Kidney tubule cell (primary cell): ENCODE measurements around the gene GAB2.

Experiments
- DNase-seq: peaks from one replicate; pipeline ENCODE4 v3.0.0-alpha.2; 2018; ENCODE audit warnings: low spot score

The GAB2 gene

DNA sequence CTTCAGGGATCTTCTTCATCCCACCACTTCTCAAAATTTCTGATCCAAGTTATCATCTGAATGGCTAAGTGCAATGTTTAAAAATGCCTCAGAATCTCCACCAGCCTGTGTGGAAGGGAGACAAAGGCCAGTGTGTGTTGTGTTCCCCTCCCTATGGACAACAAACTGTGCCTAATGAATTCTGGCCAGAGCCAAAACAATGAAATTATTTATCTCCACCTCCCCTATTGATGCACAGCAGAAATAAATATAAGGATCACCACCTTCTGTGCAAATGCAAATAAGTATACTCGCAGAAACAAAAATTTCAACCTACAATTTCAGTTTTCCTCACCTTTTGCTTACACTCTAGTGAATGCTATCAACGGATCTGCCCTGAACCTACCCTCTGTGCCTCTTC lies 75.8 kb downstream of the GAB2 start:
- DNase-seq = no peak

DNA sequence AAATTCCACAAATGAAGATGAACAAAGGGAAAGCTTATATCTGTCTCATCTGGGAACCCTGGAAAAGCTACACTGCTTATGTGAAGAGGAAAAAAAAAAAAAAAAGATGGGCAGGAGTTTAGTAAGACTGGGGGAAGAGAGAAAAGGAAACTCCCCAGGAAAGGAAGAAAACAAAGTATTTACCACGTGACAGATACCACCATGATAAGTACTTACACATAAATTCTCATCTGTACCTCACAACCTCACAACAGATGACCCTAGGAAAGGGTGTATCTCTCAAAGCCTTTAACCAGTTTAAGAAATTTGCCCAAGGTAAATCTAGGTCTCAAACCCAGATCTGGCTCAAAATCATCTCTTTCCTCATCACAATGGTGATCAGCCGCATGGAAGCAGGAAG lies 77.1 kb downstream of the GAB2 start:
- DNase-seq = no peak

DNA sequence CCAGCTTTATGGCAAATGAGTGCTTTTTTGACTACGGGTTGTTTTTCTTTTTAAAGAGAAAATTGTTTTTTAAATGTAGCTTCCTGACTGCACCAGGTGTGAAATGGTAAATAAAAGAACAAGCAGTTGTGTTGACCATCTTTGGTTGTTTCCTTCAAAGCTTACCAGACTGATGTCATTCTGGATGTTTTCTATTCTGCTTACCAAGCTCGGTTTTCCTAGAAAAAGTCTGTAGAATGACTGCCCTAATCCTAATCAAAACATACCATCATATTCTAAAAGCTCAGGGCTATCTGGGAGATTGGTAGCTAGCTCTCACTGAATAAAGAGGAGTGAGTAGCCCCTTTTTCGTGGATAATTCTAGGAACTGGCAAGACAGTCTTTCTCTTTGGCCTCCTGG lies 77.7 kb downstream of the GAB2 start:
- DNase-seq = no peak

DNA sequence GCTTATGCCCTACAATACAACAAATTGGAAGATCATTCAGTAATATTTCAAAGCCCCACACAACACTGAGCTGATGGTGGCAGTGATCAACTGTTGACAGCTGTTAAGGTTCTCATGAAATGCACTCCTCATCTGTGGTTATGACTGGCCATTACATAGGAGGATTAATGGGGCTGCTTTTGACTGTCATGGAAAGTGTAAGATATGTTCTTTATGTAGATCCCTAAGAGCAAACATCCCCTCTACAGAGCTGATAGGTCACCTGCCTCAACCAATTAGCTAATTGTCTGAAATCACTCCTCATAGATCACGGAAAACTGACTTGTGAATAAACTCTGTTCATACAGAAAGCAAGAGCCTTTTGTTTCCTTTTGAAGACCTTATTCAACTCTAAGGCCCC lies 78.1 kb downstream of the GAB2 start:
- no peak for DNase-seq

DNA sequence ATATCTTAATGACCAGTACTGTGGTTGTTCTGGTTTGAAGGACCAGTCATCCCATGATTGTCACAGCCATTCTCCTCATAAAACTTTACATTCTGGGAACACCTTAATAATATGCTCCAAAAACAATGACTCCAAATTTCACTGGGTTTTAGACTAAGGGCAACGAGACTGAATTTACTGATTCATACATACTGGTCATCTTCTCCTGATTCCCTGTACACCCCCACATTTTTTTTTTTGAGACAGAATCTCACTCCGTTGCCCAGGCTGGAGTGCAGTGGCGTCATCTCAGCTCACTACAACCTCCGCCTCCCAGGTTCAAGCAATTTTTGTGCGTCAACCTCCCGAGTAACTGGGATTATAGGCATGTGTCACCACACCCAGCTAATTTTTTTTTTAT lies 78.9 kb downstream of the GAB2 start:
- DNase-seq = no peak

DNA sequence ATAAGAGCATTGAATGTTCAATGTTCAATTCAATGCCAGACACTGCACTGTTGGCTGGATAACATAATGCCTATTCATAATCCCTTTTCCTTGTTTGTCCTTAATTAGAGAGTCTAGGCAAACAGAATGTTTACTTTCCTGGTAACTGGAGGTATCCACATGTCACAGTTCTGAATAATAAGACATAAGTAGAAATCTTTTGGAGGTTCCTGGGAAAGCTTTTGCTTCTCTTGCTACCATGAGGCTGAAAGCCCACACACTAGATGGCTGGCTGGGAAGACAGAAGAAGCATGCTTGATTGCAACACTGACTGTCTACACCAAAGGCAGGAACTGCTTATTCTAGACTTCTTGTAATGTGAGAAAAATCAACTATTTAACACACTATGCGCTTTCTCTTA lies 79.5 kb downstream of the GAB2 start:
- no peak for DNase-seq

DNA sequence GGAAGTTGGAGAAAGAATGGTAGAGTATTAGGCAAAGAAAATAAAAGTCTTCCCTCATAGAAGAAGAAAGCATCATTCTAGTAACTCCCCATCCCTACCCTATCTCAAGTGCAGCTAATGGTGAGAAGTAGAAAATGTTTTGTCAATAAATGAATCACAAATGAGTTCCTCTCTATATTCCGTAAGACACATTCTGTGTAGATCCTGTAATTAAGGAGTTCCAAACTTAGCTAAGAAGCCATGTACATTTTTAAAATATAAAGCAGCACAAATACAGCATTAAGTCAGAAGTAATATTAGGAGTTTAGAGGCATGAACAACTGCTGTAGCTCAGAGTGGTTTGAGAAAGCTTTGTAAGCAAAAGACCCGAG lies 80.1 kb downstream of the GAB2 start:
- DNase-seq = no peak

DNA sequence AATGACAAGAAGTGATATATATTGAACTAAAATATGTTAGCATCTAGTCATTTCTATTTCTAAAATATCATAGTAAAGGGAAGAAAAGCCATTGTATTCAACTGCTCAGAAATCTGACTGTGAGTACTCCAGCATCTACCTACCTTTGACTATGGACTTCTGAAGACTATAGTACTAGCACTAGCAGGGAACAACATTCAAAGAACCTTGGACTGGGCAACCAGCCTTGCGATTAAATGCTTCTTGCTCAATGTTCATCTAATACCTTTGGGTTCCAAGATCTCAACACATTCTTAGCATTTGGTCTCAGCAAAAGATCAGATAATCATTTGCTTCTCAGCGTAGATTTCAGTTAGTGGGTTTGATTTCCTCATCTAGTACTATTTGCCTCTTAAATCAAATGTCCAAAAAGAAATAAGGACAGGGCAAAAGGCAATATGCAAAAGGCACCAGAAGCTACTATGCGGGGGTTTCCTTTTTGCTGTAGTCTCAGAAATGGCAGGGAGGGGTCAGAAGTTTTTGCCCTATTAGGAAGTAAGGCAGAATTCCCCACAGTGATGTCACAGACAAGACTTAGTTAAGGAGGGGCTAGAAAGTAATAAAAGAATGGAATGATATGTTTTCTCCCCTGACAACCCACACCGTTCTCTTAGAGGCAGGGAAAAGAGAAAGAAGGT lies 80.6 kb downstream of the GAB2 start:
- DNase-seq = no peak

DNA sequence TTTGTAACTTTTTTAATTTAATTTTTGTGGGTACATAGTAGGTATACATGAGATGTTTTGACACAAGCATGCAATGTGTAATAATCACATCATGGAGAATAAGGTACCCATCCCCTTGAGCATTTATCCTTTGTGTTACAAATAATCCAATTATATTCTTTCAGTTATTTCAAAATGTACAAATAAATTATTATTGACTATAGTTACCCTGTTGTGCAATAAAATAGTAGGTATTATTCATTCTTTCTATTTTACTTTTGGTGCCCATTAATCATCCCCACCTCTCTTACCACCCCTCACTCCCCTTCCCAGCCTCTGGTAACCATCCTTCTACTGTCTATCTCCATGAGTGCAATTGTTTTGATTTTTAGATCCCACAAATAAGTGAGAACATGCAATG lies 83.5 kb downstream of the GAB2 start:
- DNase-seq = no peak

DNA sequence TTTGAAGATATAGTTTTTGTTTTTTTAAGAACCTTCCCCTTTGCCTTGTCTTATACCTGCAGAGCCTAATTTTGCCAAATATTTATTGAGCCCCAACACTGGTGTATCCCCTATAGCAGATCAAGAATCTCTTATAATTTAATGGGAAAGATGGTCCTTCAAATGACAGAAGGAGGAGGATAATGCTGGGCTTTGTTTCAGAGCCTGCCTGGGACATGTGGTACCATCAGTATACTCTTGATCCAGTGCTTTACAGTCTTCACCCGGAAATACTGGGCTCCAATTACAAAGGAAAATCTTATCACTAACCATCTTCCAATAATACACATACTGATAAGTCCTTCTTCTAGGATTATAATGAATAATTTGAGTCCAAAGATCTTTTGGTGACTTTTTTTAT lies 84.7 kb downstream of the GAB2 start:
- no peak for DNase-seq

DNA sequence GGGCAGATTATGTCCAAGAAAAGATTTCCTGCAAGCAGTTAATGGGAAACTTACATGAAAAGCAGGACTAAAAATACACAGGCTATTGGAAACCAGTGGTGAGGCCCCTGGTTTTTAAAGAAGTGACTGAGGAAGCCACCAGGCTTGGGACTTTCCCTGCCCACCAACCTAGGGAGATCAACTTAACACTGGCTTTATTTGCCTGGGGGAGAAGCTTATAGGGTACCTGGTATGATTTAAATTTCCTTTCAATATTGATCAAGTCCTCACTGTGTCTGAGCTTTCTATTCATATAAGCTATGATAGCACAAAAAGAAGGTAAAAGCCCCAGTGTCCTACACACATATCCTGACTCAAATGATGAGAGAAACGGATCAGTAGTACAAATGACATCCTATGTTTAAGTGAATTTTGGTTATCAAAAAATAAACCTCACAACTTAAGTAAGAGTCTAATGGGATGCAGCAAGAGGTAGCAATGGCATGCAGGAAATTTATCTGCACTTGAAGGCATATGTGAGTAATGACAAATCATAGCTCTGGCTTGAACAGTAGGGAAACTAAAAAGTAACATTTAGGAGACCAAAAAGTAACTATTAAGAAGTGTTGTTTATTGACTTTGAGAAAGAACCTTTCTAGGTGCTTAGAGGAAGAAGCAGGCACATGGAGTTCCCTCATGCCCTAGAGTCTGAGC lies 85.3 kb downstream of the GAB2 start:
- DNase-seq = no peak

DNA sequence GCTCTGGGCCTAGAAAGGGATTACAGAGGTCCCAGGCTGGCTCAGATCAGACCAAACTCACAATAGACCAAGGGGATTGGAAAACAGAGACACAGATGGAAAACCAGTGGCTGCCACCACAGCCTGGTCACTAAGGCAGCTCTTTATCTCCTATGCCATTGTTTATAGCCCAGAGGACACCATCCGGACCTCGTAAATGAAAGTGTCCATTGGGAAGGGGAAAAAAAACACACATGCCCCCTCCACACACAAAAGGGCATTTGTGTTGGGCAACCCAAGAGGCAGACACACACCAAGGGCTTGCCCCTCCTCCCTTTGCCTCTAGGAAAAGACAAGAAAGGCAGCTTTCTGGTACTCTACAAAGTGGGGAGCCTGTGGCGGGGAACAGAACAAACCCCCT lies 85.9 kb downstream of the GAB2 start:
- DNase-seq = no peak

DNA sequence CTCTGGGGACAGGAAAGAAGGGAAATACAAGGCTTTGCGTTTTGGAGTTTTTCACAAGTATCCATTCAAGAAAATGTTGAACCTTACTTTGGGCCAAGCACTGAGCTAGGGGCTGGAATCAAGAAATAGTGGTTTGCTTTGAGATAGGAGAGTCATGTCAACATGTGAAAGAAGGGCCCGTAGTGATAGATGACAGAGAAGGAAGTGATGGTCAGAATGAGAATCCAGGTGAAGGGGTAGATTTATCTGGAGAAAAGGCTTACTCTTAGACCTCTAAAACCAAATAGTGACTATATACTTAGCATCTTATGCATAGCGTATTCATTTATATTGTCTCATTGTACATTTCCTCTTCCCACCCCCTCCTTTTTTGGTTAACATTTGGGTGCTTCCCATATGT lies 87.3 kb downstream of the GAB2 start:
- DNase-seq = no peak

DNA sequence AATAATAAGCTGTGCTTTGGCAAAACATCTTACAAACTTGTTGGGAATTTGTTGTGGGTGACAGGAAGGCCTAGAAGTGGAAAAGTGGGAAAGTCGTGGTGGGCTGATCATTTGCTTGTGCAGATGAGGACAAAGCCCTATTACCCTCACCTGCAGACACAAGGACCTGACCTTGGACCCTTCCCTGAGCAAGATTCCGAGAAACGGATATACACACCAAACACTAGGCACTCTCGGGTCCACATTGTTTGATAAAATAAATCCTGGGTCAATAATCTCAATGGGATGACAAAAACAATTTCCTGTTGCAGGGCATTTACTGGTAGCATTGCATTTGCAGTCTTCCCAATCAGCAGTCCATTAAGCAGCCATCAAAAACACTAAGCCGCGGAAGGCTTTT lies 89.7 kb downstream of the GAB2 start:
- no peak for DNase-seq

DNA sequence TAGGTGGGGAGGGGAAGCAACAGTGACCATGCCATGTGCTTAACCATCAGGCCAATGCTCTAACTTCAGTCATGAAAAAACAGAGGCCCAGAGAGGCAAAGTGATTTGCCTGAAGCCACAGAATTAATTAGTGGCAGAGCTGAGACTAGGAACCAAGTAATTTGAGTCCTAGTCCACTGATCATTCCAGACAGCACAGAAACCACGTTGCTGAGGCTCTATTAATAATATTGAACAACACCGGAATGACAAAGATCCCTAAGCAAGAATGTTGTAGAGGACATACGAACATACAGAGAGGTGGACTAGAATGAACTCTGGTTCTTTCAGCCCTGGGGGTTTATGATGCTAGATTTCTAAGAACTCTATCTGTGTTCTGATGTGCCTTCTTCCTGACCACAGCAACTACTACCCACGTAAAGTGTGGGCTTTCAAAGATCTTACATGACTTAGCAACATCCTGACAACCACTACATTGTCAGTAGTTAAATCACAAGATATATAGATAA lies 92.3 kb downstream of the GAB2 start:
- DNase-seq = no peak

DNA sequence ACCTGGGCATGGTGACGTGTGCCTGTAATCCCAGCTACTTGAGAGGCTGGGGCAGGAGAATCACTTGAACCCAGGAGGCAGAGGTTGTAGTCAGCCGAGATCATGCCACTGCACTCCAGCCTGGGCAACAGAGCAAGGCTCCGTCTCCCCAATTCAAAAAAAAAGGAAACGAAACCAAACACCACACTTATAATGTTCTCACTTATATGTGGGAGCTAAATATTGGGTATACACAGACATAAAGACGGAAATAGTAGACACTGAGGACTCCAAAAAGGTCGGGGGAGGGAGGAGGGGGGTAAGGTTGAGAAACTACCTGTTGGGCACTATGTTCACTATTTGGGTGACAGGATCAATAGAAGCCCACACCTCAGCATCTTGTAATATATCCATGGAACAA lies 94.3 kb downstream of the GAB2 start:
- no peak for DNase-seq

DNA sequence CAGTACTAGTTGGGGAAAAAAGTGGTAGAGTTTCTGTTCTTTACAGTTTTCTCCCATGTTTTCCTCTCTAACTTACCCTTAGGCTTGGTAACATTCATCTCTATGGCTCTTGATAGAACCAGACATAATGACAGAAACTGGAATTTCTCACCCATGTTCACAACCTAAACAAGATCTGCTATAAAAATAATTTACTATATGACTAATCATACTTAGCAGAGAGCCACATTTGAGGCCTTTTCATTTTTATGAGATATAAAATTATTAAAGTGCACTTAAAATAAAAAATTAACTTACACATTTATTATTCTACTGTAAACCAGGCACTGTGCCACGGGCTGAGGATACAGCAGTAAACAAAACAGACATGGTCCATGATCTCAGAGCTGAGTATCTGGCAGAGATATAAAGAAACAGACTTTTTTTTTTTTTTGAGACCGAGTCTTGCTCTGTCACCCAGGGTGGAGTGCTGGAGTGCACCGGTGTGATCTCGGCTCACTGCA lies 98.1 kb downstream of the GAB2 start:
- no peak for DNase-seq

DNA sequence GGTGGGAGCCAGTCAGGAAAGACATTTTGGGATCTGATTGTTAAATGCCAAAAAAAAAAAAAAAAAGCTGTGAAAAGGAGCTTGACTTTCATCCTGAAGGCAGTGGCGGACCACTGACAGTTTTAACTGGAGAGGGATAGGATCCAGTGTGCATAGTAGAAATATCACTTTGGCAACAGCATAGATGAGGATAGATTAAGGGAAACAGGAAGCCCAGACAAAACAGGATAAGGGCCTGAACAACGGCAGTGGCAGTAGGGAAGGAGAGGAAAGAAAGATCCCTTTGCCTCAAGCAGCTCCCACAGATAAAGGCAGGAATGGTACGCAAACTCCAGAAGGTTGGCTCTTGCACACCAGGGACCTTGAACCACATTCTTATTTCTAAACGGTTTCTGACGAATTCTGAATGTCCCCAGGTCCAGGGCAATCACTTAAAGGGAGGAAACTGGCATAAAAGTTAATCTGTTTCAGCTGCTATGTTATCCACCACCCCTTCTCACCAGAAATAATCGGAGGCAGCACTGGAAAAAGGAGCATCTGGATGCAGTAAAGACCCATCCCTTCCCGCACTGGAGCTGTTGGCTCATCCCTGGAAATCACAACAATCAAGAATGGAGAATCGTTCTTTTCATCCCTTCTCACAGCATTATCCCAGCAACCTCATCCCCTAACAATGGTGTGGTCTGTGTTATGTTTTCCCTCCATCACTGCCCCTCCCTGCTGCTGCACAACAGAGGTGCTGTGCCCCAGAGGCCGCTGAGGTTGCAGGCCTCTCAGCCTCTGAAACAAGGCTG lies 99.1 kb downstream of the GAB2 start:
- no peak for DNase-seq

DNA sequence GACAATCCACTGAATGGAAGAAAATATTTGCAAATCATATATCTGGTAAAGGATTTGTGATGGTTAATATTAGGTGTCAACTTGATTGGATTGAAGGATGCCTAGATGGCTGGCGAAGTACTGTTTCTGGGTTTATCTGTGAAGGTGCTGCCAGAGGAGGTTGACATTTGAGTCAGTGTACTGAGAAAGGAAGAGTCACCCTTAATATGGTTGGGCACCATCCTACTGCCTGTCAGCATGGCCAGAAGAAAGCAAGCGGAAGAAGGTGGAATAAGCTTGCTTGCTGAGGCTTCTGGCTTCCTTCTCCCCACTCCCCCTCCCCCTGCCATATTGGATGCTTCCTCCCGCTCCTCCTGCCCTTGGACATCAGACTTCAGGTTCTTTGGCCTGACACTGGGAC lies 101.9 kb downstream of the GAB2 start:
- no peak for DNase-seq

DNA sequence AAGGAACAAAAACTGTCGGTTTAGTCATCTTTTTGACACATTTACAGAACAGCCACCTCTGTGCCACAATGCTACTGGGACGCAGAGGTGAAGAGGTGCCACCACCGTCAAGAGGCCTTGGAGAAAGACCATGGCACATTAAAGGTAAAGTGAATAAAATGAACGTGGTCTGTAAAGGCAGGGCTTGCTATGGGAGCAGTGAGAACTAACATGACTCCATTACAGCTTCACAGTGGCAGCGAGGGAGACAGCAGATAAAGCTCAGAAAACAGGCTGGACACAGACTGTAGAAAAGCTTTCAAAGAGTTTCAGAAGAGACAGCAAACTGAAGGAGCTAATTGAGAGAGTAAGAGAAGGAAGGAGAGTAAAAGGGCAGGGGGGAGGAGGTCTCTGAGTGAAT lies 102.9 kb downstream of the GAB2 start:
- no peak for DNase-seq

DNA sequence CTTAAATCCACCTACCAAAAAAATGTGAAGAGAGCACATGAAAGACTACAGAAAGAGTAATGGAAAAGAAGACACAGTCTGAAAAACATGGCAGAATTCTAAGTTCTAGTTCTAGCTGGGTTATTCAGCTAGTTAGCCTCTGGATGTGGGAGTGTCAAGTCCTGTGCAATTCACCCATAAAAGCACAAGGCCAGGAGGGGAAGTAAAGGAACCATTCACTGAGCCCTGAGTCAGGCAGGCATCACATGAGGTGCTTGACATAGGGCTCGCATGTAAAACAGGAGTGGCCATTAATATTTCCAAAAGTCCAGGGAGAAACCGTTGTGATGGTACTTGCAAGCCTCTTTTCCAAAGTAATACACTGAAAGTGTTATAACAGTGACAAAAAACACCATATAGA lies 103.7 kb downstream of the GAB2 start:
- peak; percentile 41 for DNase-seq

DNA sequence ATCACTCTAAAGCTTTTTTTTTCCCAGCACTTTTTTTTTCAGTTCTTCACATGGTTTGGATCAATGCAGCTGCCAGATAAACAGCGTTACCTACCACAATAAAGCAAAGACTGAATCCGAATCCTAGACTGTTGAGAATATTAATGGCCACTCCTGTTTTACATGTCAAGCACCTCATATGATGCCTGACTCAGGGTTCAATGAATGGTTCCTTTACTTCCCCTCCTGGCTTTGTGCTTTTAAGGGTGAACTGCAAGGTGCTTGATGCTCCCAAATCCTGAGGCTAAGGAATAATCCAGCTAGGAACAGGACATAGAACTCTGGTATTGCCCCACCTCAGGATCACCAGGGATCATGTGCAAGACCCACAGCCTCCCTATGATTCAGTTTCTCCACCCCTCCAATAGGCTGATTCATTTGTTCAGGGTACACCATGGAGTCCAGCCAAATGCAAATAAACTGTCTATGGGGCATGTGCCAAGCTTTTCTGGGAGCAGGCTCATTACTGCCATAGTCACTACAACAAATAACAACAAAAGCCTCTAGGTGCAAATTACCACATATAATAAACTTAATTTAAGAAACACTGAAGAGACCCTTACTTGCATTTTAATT lies 104.3 kb downstream of the GAB2 start:
- DNase-seq = peak; percentile 79

DNA sequence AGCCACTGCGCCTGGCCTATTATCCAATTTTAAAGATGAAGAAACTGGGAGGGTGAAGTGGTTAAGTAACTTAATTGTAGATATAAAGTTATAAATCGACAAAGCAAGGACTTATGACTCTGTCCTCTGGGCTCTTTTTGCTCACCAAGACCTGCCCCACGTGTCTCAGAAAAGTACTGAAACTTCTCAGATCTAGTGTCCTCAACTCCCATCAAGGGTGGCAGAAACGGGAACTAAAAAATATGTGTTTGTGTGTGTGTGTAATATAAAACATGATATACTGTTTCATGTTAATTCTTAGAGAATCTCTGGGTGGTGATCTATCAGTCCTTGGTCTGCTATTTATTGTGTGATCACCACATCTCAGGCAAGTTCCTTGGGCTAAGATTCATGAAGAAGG lies 104.9 kb downstream of the GAB2 start:
- DNase-seq = no peak
